Mesothelial cell of epicardium (in vitro differentiated cells): ENCODE measurements around the gene TMEM187. TPM values are rescaled to one million over a fixed set of nuclear protein-coding genes. Genes with fewer than 3 reads are reported as not detected.
"Not testable (repeated sequence)": the region's sequence is repeated elsewhere in the genome, so short reads cannot be mapped to it uniquely, and the experiment has no call there.

Experiments
- DNase-seq, 2 experiments: peaks; one replicate each; pipeline ENCODE4 v3.0.0; 2021; ENCODE audit warnings: low spot score in 2 of 2; ENCODE audit not compliant: unreplicated experiment in 2 of 2
- H3K27ac Mint-ChIP-seq: 2 replicates; pipeline ENCODE4 v1.8.0; 2021; ENCODE audit warnings: mixed read lengths
- H3K27me3 Mint-ChIP-seq: 2 replicates; pipeline ENCODE4 v1.8.0; 2021; ENCODE audit warnings: low read depth, mixed read lengths
- H3K36me3 Mint-ChIP-seq: 2 replicates; pipeline ENCODE4 v1.8.0; 2021; ENCODE audit warnings: mixed read lengths
- H3K4me1 Mint-ChIP-seq: 2 replicates; pipeline ENCODE4 v1.8.0; 2021; ENCODE audit warnings: mixed read lengths
- H3K4me3 Mint-ChIP-seq: 2 replicates; pipeline ENCODE4 v1.8.0; 2021; ENCODE audit warnings: mild to moderate bottlenecking, moderate library complexity, mixed read lengths
- H3K9me3 Mint-ChIP-seq: 2 replicates; pipeline ENCODE4 v1.8.0; 2021; ENCODE audit warnings: mixed read lengths
- CTCF ChIP-seq: fragments of 200-600 bp; sonication (generic); IDR thresholded peaks from one replicate; pipeline ENCODE4 v1.5.0; 2021; ENCODE audit warnings: antibody characterized with exemption; ENCODE audit not compliant: unreplicated experiment
- total RNA-seq: library from RNA; stranded (reverse); gene quantifications from 3 replicates; pipeline ENCODE4 v1.2.1, GENCODE V29; 2021

The TMEM187 gene
- total RNA-seq, 1 donor from 2014 or later: 15.0 TPM

- Mint-ChIP-seq H3K27ac (no peak overlapping the region), H3K4me3 (no peak overlapping the region), H3K36me3 (no peaks in the 10 kb centered on the region), H3K4me1 (no peaks in the 10 kb centered on the region), H3K9me3 (peaks cover 3% of the 10 kb centered on the region), H3K27me3 (no peaks in the 10 kb centered on the region)
- TF ChIP-seq CTCF: no peak
- no peak for DNase-seq
Measured at GRCh38 chrX:153989973-153990655, 17.6 kb downstream of the TMEM187 start.

- H3K27me3 Mint-ChIP-seq: no peaks in the 10 kb centered on the region
- no peaks in the 10 kb centered on the region for H3K4me1 Mint-ChIP-seq
- peaks cover 6% of the 10 kb centered on the region for H3K9me3 Mint-ChIP-seq
- H3K36me3 Mint-ChIP-seq: no peaks in the 10 kb centered on the region
- DNase-seq: no peak
- TF ChIP-seq CTCF: no peak
- no peak overlapping the region for H3K4me3 Mint-ChIP-seq
- H3K27ac Mint-ChIP-seq: no peak overlapping the region
Measured at GRCh38 chrX:153991013-153991580, 18.5 kb downstream of the TMEM187 start.

- H3K27ac Mint-ChIP-seq: no peak overlapping the region
- H3K4me1 Mint-ChIP-seq: no peaks in the 10 kb centered on the region
- H3K36me3 Mint-ChIP-seq: no peaks in the 10 kb centered on the region
- peaks cover 6% of the 10 kb centered on the region for H3K9me3 Mint-ChIP-seq
- H3K4me3 Mint-ChIP-seq: no peak overlapping the region
- TF ChIP-seq CTCF: no peak
- H3K27me3 Mint-ChIP-seq: no peaks in the 10 kb centered on the region
- DNase-seq: no peak
Measured at GRCh38 chrX:153992180-153992579, 19.6 kb downstream of the TMEM187 start.

GRCh38 chrX:153993079-153993478 is 20.5 kb downstream of the TMEM187 start:
- Mint-ChIP-seq H3K4me3 (no peak overlapping the region), H3K4me1 (no peaks in the 10 kb centered on the region), H3K36me3 (no peaks in the 10 kb centered on the region), H3K27ac (no peak overlapping the region), H3K9me3 (peaks cover 6% of the 10 kb centered on the region), H3K27me3 (no peaks in the 10 kb centered on the region)
- TF ChIP-seq CTCF: no peak
- no peak for DNase-seq

GRCh38 chrX:153993978-153994377 is 21.4 kb downstream of the TMEM187 start:
- Mint-ChIP-seq H3K4me3 (no peak overlapping the region), H3K27ac (no peak overlapping the region), H3K36me3 (no peaks in the 10 kb centered on the region), H3K4me1 (no peaks in the 10 kb centered on the region), H3K9me3 (peaks cover 6% of the 10 kb centered on the region), H3K27me3 (no peaks in the 10 kb centered on the region)
- no peak for TF ChIP-seq CTCF
- no peak for DNase-seq

GRCh38 chrX:153994398-153994797 is 21.8 kb downstream of the TMEM187 start:
- not testable (repeated sequence) for H3K4me1 Mint-ChIP-seq, H3K4me3 Mint-ChIP-seq, H3K36me3 Mint-ChIP-seq, H3K9me3 Mint-ChIP-seq, H3K27ac Mint-ChIP-seq, DNase-seq, H3K27me3 Mint-ChIP-seq
